Activated CD4-positive, alpha-beta memory T cell treated with anti-CD3 and anti-CD28 coated beads for 36 hours (primary cell): Measurements from ENCODE around the gene EIF4E3. TPM values are rescaled to one million over a fixed set of nuclear protein-coding genes. Genes with fewer than 3 reads are reported as not detected.

Experiments
- CTCF ChIA-PET: fragments of 350-600 bp; sonication (Branson Sonifier 250); formaldehyde crosslinking; loops from one replicate; lab custom pipeline; 2021; ENCODE audit warnings: antibody characterized with exemption, inconsistent platforms; lab: Charles Lee
- POLR2A ChIA-PET: fragments of 350-600 bp; sonication (Branson Sonifier 250); formaldehyde crosslinking; loops from one replicate; lab custom pipeline; 2021; ENCODE audit warnings: antibody characterized with exemption; lab: Charles Lee
- DNase-seq: peaks from one replicate; pipeline ENCODE4 v3.0.0-alpha.2; 2020
- H3K27ac Mint-ChIP-seq: one replicate; pipeline ENCODE4 v1.8.0; 2021; ENCODE audit warnings: mixed read lengths
- H3K27me3 Mint-ChIP-seq: one replicate; pipeline ENCODE4 v1.8.0; 2021; ENCODE audit warnings: mixed read lengths
- H3K36me3 Mint-ChIP-seq: one replicate; pipeline ENCODE4 v1.8.0; 2021; ENCODE audit warnings: mixed read lengths
- H3K4me1 Mint-ChIP-seq: one replicate; pipeline ENCODE4 v1.8.0; 2021; ENCODE audit warnings: low read depth, mixed read lengths
- H3K4me3 Mint-ChIP-seq: one replicate; pipeline ENCODE4 v1.8.0; 2021; ENCODE audit warnings: mild to moderate bottlenecking, mixed read lengths
- H3K9me3 Mint-ChIP-seq: one replicate; pipeline ENCODE4 v1.8.0; 2021; ENCODE audit warnings: mixed read lengths
- intact Hi-C: fragments of 100-400 bp; cut with micrococcal nuclease; formaldehyde crosslinking; loops from one replicate; pipeline ENCODE4 v1.15.1; 2023
- total RNA-seq, 2 experiments: library from RNA; stranded (reverse); gene quantifications; one replicate each; pipeline ENCODE4 v1.2.3, GENCODE V29; 2021

EIF4E3 gene
- total RNA-seq, 2 experiments from 2014 or later = 36.7 to 37.6 TPM

DNA sequence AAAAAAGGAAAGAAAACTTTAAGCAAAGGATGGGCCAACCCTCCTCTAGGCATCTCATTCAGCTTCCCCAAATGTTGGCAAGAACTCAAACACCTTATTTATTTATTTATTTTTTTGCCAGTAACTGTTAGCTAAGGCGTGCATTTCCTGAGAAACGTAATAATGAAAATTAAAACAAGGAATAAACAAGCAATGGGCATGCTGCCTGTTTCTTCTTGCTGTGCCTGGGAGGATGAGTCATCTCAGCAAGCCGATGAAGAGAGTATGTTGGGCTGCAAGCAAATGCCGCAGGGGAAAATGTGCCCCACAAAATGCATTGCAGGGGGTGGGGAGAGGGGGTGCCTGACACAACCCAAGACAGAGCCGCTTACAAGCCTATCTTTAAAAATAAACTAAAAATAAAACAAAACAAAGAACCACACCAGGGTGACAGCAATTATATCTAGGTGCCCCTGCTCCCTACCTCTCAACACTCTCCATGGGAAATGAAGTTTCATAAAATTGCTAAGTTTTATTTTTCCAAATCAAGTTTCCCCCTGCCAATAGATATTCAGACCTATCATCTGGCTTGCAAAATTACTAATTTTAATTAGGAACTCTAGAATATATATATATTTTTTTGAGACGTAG lies 40.3 kb downstream of the EIF4E3 start:
- CTCF ChIA-PET = no interaction called here
- H3K9me3 Mint-ChIP-seq = no peaks in the 10 kb centered on the region
- no peaks in the 10 kb centered on the region for H3K27me3 Mint-ChIP-seq
- POLR2A ChIA-PET = no interaction called here
- intact Hi-C loops = no loop called here
- no peak for DNase-seq
- no peak overlapping the region for H3K27ac Mint-ChIP-seq
- H3K4me1 Mint-ChIP-seq = peaks cover 21% of the 10 kb centered on the region
- no peak overlapping the region for H3K4me3 Mint-ChIP-seq
- H3K36me3 Mint-ChIP-seq = peaks cover 28% of the 10 kb centered on the region

DNA sequence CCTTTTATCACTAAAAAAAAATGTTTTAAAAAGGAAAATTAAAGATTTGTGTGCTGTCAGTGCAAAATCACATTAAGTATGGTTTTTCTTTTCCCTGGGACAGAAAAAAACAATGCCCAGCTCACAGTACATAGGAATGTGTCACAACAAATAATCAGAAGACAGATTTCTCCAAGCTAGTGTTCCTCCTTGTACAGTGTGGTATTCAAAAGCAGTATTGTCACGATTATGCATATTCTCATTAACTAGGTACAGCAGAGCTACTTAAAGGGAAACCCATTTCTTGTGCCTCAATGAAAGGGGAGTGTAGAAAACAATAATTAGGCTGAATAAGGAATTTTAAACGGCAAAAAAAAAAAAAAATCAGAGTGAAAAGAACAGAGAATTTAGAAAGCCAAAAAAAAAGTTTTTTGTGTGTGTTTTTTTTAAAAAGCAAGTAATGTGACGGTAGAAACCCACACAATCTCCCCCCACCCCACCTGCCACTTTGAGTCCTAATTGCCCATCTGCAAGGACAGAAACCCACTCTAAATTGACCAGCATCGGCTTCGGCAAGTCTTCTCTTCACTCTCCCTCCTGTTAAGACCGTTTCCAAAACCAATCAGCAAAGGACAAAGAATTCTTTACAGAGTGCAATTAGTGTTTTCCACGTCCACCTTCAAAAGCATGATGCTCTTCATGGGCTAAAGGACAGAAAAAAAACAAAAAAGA lies 41.0 kb downstream of the EIF4E3 start:
- H3K9me3 Mint-ChIP-seq = no peaks in the 10 kb centered on the region
- H3K36me3 Mint-ChIP-seq = peaks cover 26% of the 10 kb centered on the region
- H3K4me3 Mint-ChIP-seq = no peak overlapping the region
- no peak overlapping the region for H3K27ac Mint-ChIP-seq
- intact Hi-C loops = no loop called here
- POLR2A ChIA-PET = no interaction called here
- CTCF ChIA-PET = no interaction called here
- no peaks in the 10 kb centered on the region for H3K27me3 Mint-ChIP-seq
- no peak for DNase-seq
- peaks cover 21% of the 10 kb centered on the region for H3K4me1 Mint-ChIP-seq

DNA sequence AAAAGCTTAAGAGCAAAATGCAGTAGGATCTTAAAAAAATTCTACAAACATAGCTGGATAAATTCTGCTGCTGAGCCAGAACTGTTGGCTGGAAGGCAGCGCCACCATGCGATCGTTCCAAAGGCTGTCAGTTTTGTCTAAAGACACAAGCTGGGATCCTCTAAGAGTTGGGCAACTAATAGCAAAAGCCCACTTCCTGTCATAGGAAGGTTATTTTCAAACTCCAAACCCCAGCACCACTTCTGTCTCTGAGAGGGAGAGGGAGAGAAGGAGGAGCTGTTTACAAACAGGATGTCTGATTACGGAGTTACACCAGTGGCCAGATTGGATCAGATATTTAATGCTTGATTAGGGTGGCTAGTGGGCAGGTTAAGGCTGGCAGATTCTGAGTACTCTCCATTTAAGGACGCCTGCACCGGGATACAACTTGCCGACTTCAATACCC lies 44.0 kb downstream of the EIF4E3 start:
- no peak overlapping the region for H3K27ac Mint-ChIP-seq
- peaks cover 7% of the 10 kb centered on the region for H3K36me3 Mint-ChIP-seq
- CTCF ChIA-PET = interaction anchor here (0.6 to 1.7 kb wide), 13 partner anchors 9 to 1131 kb away, joined by 3 to 5 read pairs (median 3); no protein-coding TSS in a partner anchor
- POLR2A ChIA-PET = no interaction called here
- DNase-seq = peak; percentile 59
- intact Hi-C loops = no loop called here
- H3K4me3 Mint-ChIP-seq = no peak overlapping the region
- H3K9me3 Mint-ChIP-seq = no peaks in the 10 kb centered on the region
- H3K4me1 Mint-ChIP-seq = peaks cover 8% of the 10 kb centered on the region
- no peaks in the 10 kb centered on the region for H3K27me3 Mint-ChIP-seq

DNA sequence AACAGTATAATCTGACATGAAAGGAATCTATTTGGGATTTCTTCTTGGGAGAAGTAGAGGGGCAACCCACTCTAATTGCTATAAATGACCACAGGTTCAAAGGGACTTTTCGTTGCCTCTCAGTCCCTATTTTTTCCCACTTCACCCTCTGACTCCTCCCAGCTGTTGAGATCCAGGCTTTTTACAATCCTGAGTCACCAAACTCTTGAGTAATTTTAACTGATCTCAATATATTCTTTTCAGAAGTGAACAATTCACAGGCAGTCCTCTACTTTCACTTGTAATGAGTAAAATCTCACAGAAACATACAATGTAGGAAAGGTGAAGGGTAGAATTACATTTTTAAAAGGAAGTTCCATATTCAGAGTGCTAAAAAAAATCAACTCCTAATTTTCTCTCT lies 44.6 kb downstream of the EIF4E3 start:
- intact Hi-C loops = no loop called here
- Mint-ChIP-seq H3K4me3 (no peak overlapping the region), H3K36me3 (peaks cover 5% of the 10 kb centered on the region), H3K4me1 (peaks cover 8% of the 10 kb centered on the region), H3K27me3 (no peaks in the 10 kb centered on the region), H3K9me3 (no peaks in the 10 kb centered on the region), H3K27ac (no peak overlapping the region)
- POLR2A ChIA-PET = no interaction called here
- CTCF ChIA-PET = interaction anchor here (0.7 to 1.7 kb wide), 9 partner anchors 9 to 1130 kb away, joined by 3 to 5 read pairs (median 4); no protein-coding TSS in a partner anchor
- no peak for DNase-seq

DNA sequence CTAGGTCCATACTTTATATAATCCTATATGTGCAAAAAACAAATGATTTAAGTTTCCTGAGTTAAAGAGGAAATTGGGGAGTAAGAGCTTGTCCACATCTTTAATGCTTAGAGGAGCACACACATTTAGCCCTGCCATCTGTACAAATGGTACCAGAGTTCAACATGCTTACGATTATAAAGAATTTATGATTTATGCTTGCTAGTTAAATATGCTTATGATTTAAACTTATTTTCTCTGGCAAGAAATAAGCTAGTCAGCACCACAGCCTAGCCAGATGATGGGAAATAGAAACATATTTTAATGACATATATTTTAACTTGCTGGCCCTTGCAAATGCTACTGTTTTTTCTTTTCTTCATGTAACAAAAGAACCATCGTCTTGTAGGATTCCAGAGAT lies 48.3 kb downstream of the EIF4E3 start:
- POLR2A ChIA-PET = no interaction called here
- H3K36me3 Mint-ChIP-seq = peaks cover 1% of the 10 kb centered on the region
- intact Hi-C loops = no loop called here

DNA sequence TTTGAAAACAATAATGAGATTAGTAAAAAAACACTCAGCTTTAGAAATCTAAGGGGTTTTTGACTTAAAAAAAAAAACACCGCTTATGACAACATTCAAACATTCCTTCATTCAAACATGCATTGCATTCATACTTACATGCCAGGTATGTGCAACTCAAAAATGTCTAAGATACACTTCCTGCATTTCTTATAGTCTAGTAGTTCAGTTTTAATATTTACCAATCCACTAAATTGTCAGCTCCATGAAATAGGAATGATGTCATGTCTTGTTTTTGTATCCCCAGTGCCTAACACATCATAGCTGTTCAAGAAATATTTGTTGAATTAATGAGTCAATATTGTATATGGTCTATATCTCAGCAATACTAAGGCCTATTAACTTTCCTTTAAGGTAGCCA lies 51.7 kb downstream of the EIF4E3 start:
- no peaks in the 10 kb centered on the region for H3K9me3 Mint-ChIP-seq
- CTCF ChIA-PET = interaction anchor here (1.1 kb wide), 1 partner anchor 13 kb away, joined by 3 read pairs; no protein-coding TSS in a partner anchor
- H3K4me3 Mint-ChIP-seq = no peak overlapping the region
- intact Hi-C loops = no loop called here
- H3K27ac Mint-ChIP-seq = no peak overlapping the region
- peaks cover 5% of the 10 kb centered on the region for H3K36me3 Mint-ChIP-seq
- no peak for DNase-seq
- POLR2A ChIA-PET = interaction anchor here (0.6 kb wide), 1 partner anchor 124 kb away, joined by 3 read pairs; no protein-coding TSS in a partner anchor
- no peaks in the 10 kb centered on the region for H3K27me3 Mint-ChIP-seq
- H3K4me1 Mint-ChIP-seq = no peaks in the 10 kb centered on the region

More for the DNA sequence above, 48.3 kb downstream of the EIF4E3 start:
- Mint-ChIP-seq H3K27me3 (no peaks in the 10 kb centered on the region), H3K27ac (no peak overlapping the region), H3K4me1 (peaks cover 8% of the 10 kb centered on the region), H3K4me3 (no peak overlapping the region), H3K9me3 (no peaks in the 10 kb centered on the region)
- no peak for DNase-seq
- CTCF ChIA-PET = no interaction called here

DNA sequence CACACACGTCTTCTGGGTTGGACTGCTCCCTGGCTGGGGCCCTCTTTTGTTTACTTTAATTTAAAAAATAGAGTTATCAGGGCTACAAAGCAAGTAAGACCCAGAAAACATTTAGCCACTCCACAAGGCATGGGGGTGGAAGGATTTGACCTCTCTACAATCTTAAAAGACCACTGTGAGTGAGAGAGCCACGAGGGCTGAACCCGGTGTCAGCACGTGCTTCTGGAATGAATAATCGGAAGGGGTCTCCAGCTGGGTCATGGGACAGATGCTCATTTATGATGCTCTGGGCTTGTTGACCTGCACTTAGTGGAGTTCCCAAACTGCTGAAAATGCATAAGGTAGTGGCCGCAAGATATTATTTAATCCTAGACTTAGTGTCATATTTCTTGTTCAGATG lies 52.4 kb downstream of the EIF4E3 start:
- Mint-ChIP-seq H3K4me3 (no peak overlapping the region), H3K36me3 (peaks cover 5% of the 10 kb centered on the region), H3K4me1 (no peaks in the 10 kb centered on the region), H3K27me3 (no peaks in the 10 kb centered on the region), H3K27ac (no peak overlapping the region), H3K9me3 (peaks cover 2% of the 10 kb centered on the region)
- ChIA-PET POLR2A (no interaction called here), CTCF (no interaction called here)
- intact Hi-C loops = no loop called here
- no peak for DNase-seq

DNA sequence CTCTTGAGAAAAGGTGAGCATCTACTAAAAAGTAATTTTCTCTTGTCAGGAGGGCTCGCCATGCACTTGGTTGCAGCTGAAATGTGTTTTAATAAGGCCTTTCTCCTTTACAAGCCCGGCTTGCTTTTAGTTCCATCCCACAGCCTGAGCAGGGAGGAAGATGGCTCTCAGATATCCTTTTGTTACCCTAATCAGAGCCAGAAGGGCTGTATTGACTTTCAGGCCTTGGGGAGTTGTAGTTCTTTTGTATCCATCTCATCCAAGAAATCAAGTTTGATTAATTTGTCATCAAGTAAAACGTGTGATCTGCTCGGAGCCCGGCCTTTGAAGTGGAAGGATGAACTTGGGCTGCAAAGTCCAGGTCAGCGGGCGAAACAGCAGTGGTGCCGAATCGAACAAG lies 52.9 kb downstream of the EIF4E3 start:
- H3K27ac Mint-ChIP-seq = no peak overlapping the region
- POLR2A ChIA-PET = no interaction called here
- CTCF ChIA-PET = no interaction called here
- H3K27me3 Mint-ChIP-seq = no peaks in the 10 kb centered on the region
- H3K4me1 Mint-ChIP-seq = no peaks in the 10 kb centered on the region
- DNase-seq = no peak
- H3K4me3 Mint-ChIP-seq = no peak overlapping the region
- peaks cover 2% of the 10 kb centered on the region for H3K9me3 Mint-ChIP-seq
- peaks cover 5% of the 10 kb centered on the region for H3K36me3 Mint-ChIP-seq
- intact Hi-C loops = no loop called here

DNA sequence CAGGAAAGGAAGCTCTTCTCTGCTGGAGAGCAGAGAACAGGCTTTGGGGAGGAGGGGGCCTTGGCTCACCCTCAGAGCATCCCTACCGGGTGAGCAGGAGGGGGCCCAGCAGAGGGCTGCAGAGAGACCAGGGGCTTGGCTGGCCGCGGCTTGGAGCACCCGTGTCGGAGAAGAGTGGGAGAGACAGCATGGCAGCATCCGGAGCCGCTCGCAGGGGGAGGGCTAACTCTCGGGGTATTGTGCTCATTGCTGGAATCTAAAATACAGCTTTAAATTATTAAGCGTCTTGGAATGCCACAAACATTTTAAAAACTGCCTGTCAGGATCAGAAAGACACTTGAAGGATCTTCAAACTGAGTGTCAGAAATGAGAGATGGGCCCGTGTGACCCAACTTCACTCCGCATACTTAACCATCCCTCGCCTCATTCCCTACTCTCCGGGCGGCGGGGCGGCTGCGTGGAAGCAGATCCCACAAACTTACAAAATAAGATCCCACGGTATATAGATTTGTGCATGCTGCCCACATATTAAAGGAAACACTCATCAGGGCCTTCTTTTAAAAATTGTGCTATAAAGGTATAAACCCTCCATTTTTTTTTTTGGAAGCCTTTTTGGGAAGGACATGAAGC lies 53.9 kb downstream of the EIF4E3 start:
- ChIA-PET CTCF (no interaction called here), POLR2A (no interaction called here)
- no peak for DNase-seq
- Mint-ChIP-seq H3K36me3 (peaks cover 10% of the 10 kb centered on the region), H3K27me3 (no peaks in the 10 kb centered on the region), H3K27ac (no peak overlapping the region), H3K4me3 (no peak overlapping the region), H3K9me3 (peaks cover 3% of the 10 kb centered on the region), H3K4me1 (no peaks in the 10 kb centered on the region)
- intact Hi-C loops = no loop called here

DNA sequence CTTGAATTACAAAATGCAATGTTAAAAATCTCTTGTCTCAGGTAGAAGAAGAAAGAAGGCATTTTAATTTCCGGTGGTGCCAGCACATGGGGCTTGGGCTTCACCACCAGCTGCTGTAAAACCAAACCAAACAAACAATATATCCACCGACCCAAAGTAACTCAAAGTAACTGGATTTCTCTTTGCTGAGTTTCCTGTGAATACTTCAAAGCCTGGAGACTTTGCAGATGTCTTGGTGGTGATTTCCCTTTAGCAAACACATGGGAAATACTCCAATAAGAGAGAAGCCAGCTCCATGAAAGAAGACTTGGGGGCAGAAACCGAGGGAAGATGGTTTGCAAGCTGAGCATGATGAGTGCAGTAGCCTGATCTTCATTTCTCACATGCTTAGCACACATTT lies 62.6 kb downstream of the EIF4E3 start:
- no peak overlapping the region for H3K4me3 Mint-ChIP-seq
- no peak for DNase-seq
- H3K36me3 Mint-ChIP-seq = peaks cover 20% of the 10 kb centered on the region
- no peaks in the 10 kb centered on the region for H3K27me3 Mint-ChIP-seq
- ChIA-PET POLR2A (no interaction called here), CTCF (interaction anchor here (0.7 to 1.3 kb wide), 3 partner anchors 10 to 20 kb away, joined by 3 to 5 read pairs (median 3); no protein-coding TSS in a partner anchor)
- peaks cover 12% of the 10 kb centered on the region for H3K9me3 Mint-ChIP-seq
- intact Hi-C loops = loop anchor here (1.0 kb wide), 1 partner anchor 17 kb away; no protein-coding TSS in a partner anchor
- no peak overlapping the region for H3K27ac Mint-ChIP-seq
- H3K4me1 Mint-ChIP-seq = peaks cover 9% of the 10 kb centered on the region

DNA sequence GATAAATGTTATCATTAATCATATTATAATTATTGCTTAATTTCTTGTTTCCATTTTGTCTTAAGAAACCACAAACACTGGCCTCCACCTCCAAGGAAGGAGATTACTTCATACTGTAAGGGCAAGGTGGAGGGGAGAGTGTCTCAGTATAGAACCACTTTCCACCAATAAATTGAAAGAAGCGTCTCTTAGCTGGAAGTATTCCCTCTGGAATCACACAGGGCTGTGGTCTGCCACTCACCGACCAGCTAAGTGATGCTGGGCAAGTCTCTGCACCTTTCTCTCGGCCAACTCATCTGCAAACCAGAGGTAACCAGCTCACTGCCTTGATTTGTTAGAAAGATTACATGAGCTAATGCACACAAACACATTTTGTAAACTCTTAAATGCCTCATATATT lies 63.1 kb downstream of the EIF4E3 start:
- no peak overlapping the region for H3K27ac Mint-ChIP-seq
- peaks cover 12% of the 10 kb centered on the region for H3K9me3 Mint-ChIP-seq
- H3K4me3 Mint-ChIP-seq = no peak overlapping the region
- POLR2A ChIA-PET = no interaction called here
- DNase-seq = no peak
- H3K27me3 Mint-ChIP-seq = no peaks in the 10 kb centered on the region
- H3K36me3 Mint-ChIP-seq = peaks cover 17% of the 10 kb centered on the region
- CTCF ChIA-PET = interaction anchor here (0.7 to 1.3 kb wide), 3 partner anchors 9 to 68 kb away, joined by 3 to 5 read pairs (median 3); no protein-coding TSS in a partner anchor
- peaks cover 9% of the 10 kb centered on the region for H3K4me1 Mint-ChIP-seq
- intact Hi-C loops = loop anchor here (1.0 kb wide), 1 partner anchor 17 kb away; no protein-coding TSS in a partner anchor
